ENCODE data around the gene AIFM2. TPM values are rescaled to one million over a fixed set of nuclear protein-coding genes. Genes with fewer than 3 reads are reported as not detected.
A peak's percentile ranks its signal among the peaks of the same experiment; 100 is the strongest.

Gene AIFM2
- total and polyA plus RNA-seq, 7 experiments from 2014 or later, result 0.91 to 5.5 (median 3.2) TPM

DNA sequence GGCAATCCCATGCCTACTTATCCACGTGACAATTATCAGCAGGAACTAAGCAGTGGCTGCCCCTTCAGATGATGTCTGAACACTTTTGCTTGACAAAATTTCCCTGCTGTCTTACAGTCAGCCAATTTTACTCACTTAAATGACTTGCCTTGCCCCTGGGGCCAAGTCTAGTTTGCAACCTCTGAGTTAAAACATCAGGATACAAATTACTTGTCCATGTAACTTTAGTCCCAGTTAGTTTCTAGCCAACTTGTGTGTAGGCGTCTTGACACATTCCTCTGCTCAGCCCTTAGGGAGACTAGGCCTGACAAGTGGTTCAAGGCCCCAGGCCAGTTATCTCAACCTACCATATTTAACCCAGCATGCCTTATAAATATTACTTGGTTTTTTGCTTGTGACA lies 25.5 kb upstream of the AIFM2 start:
- H3K27me3 Mint-ChIP-seq, result no peaks in the 10 kb centered on the region
- H3K4me1 ChIP-seq (ENCODE audit: control insufficient read depth in 2 of 2, insufficient read depth in 2 of 2, low read length in 2 of 2), result peaks cover 16 to 17% of the 10 kb centered on the region in 2 donors
- ATAC-seq (no peak), DNase-seq (no peak)
- peaks cover 28 to 56% (median 46%) of the 10 kb centered on the region in 7 donors for H3K4me1 Mint-ChIP-seq
- ChIA-PET CTCF (interaction anchor here (0.6 to 3.1 kb wide), 2 partner anchors 10 to 12 kb away, joined by 3 to 9 read pairs; partner anchors contain the start of gene TYSND1), POLR2A (interaction anchor here (2.2 to 4.2 kb wide), 2 partner anchors 10 to 11 kb away, joined by 14 to 19 read pairs; partner anchors contain the start of gene TYSND1)
- H3K27ac Mint-ChIP-seq, result peak overlapping the region in 1 of 9 donors; percentile 12
- no peaks in the 10 kb centered on the region for H3K9me3 ChIP-seq (ENCODE audit: control insufficient read depth in 2 of 3, low read length in 3 of 3)
- H3K4me3 Mint-ChIP-seq, result no peak overlapping the region
- no peak overlapping the region for H3K27ac ChIP-seq (ENCODE audit: low read depth, low read length)
- H3K36me3 ChIP-seq (ENCODE audit: control insufficient read depth in 2 of 3, insufficient read depth in 3 of 3, low read length in 3 of 3), result peaks cover 33 to 75% (median 45%) of the 10 kb centered on the region in 3 experiments
- peaks cover 10 to 55% (median 33%) of the 10 kb centered on the region in 5 donors for H3K36me3 Mint-ChIP-seq
- H3K9me3 Mint-ChIP-seq, result no peaks in the 10 kb centered on the region
- H3K4me3 ChIP-seq (ENCODE audit: low read length), result no peak overlapping the region
- intact Hi-C loops (cut with micrococcal nuclease), result no loop called here
- H3K27me3 ChIP-seq (ENCODE audit: control insufficient read depth in 2 of 2, insufficient read depth in 2 of 2, low read length in 2 of 2), result no peaks in the 10 kb centered on the region

DNA sequence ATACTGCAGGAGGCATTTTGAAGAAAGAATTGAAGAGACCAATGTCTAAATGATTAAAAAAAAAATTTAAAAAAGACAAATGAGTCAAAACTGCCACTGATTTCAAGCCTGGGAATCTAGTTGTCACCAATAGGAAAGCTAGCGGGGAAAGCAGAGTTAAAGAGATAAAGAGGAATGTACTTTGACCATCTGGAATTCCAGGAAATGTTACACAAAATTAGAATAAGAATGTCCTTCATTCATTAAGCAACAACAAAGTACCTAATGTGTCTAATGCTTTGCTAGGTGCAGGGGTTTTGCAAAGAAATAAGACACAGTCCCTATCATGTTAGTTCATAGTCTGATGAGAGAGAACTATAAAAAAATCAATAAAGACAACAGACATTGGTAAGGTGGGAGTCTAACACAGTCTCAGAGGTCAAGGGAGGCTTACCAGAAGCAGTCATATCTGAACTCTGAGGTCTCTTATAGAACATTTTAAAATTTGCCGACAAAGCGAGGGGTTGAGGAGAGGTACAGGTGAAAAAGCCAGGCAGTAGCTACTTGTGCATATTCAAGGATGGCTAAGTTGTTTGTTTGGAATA lies 22.7 kb upstream of the AIFM2 start:
- Histone ChIP-seq H3K36me3 (ENCODE audit: control insufficient read depth in 2 of 3, insufficient read depth in 3 of 3, low read length in 3 of 3) (peaks cover 35 to 88% (median 53%) of the 10 kb centered on the region in 3 experiments), H3K4me3 (ENCODE audit: low read length) (no peak overlapping the region), H3K4me1 (ENCODE audit: control insufficient read depth in 2 of 2, insufficient read depth in 2 of 2, low read length in 2 of 2) (no peaks in the 10 kb centered on the region), H3K27me3 (ENCODE audit: control insufficient read depth in 2 of 2, insufficient read depth in 2 of 2, low read length in 2 of 2) (no peaks in the 10 kb centered on the region), H3K27ac (ENCODE audit: low read depth, low read length) (no peak overlapping the region), H3K9me3 (ENCODE audit: control insufficient read depth in 2 of 3, low read length in 3 of 3) (no peaks in the 10 kb centered on the region)
- Mint-ChIP-seq H3K27me3 (no peaks in the 10 kb centered on the region), H3K36me3 (peaks cover 14 to 66% (median 42%) of the 10 kb centered on the region in 5 donors), H3K4me1 (peaks cover 7 to 40% (median 23%) of the 10 kb centered on the region in 7 donors), H3K9me3 (no peaks in the 10 kb centered on the region), H3K4me3 (no peak overlapping the region), H3K27ac (peak overlapping the region in 6 of 9 donors; percentile 9 to 73 (median 47))
- no peak for ATAC-seq
- intact Hi-C loops (cut with micrococcal nuclease), result no loop called here
- ChIA-PET CTCF (interaction anchor here (0.6 kb wide), 1 partner anchor 9 kb away, joined by 3 read pairs; the partner anchor contains the start of gene TYSND1), POLR2A (interaction anchor here (0.5 to 4.2 kb wide), 3 partner anchors 9 to 19 kb away, joined by 3 to 19 read pairs (median 3); partner anchors contain the start of gene TYSND1)
- DNase-seq, result no peak

- CTCF ChIA-PET, result no interaction called here
- Mint-ChIP-seq H3K4me3 (no peak overlapping the region), H3K27me3 (no peaks in the 10 kb centered on the region), H3K9me3 (no peaks in the 10 kb centered on the region), H3K27ac (peak overlapping the region in 5 of 9 donors; percentile 15 to 56 (median 41)), H3K36me3 (peaks cover 4 to 37% (median 18%) of the 10 kb centered on the region in 5 donors), H3K4me1 (peaks cover 11 to 40% (median 27%) of the 10 kb centered on the region in 7 donors)
- ATAC-seq (no peak), DNase-seq (no peak)
- H3K27ac ChIP-seq (ENCODE audit: low read depth, low read length), result no peak overlapping the region
- peaks cover 11 to 22% of the 10 kb centered on the region in 2 donors for H3K4me1 ChIP-seq (ENCODE audit: control insufficient read depth in 2 of 2, insufficient read depth in 2 of 2, low read length in 2 of 2)
- H3K27me3 ChIP-seq (ENCODE audit: control insufficient read depth in 2 of 2, insufficient read depth in 2 of 2, low read length in 2 of 2), result no peaks in the 10 kb centered on the region
- POLR2A ChIA-PET, result interaction anchor here (7.7 kb wide), 1 partner anchor 21 kb away, joined by 139 read pairs; the partner anchor contains the start of gene SAR1A
- intact Hi-C loops (cut with micrococcal nuclease), result loop anchor here (5.0 kb wide), 3 partner anchors 54 to 831 kb away; partner anchors contain the start of gene LRRC20 (in 1 of the 2)
- no peaks in the 10 kb centered on the region for H3K9me3 ChIP-seq (ENCODE audit: control insufficient read depth in 2 of 3, low read length in 3 of 3)
- H3K4me3 ChIP-seq (ENCODE audit: low read length), result no peak overlapping the region
- H3K36me3 ChIP-seq (ENCODE audit: control insufficient read depth in 2 of 3, insufficient read depth in 3 of 3, low read length in 3 of 3), result peaks cover 9 to 39% (median 24%) of the 10 kb centered on the region in 3 experiments
These were observed 15.9 kb upstream of the AIFM2 start for GRCh38 chr10:70148516-70148915.

DNA sequence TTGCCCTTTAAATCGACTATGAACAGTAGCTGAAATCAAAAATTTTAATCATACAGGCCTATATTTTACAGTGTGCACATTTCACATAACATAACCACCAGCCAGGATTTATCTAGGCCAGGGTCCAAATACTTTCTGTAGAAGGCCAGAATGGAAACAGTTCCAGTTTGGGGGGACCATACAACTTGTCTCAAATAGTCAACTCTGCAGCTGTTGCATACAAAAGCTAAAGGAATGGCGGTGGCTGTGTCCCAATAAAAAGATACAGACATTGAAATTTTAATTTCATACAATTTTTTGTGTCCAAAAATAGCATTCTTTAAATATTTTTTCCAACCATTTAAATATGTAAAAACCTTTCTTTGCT lies 14.6 kb upstream of the AIFM2 start:
- H3K27ac ChIP-seq (ENCODE audit: low read depth, low read length), result peak overlapping the region; percentile 80
- ATAC-seq, result no peak
- H3K4me1 ChIP-seq (ENCODE audit: control insufficient read depth in 2 of 2, insufficient read depth in 2 of 2, low read length in 2 of 2), result peaks cover 13 to 22% of the 10 kb centered on the region in 2 donors
- intact Hi-C loops (cut with micrococcal nuclease), result loop anchor here (2.0 to 5.0 kb wide), 4 partner anchors 55 to 830 kb away; partner anchors contain the start of gene LRRC20 (in 1 of the 2)
- H3K27me3 Mint-ChIP-seq, result no peaks in the 10 kb centered on the region
- H3K36me3 ChIP-seq (ENCODE audit: control insufficient read depth in 2 of 3, insufficient read depth in 3 of 3, low read length in 3 of 3), result peaks cover under 1 to 27% (median 11%) of the 10 kb centered on the region in 3 experiments
- no peaks in the 10 kb centered on the region for H3K9me3 ChIP-seq (ENCODE audit: control insufficient read depth in 2 of 3, low read length in 3 of 3)
- ChIA-PET POLR2A (interaction anchor here (1.3 to 7.7 kb wide), 9 partner anchors 10 to 257 kb away, joined by 3 to 139 read pairs (median 8); partner anchors contain the start of gene SAR1A), CTCF (interaction anchor here (0.8 to 3.8 kb wide), 15 partner anchors 9 to 217 kb away, joined by 3 to 49 read pairs (median 4); partner anchors contain the start of gene SAR1A)
- peak overlapping the region; percentile 84 to 95 (median 92) for H3K4me3 Mint-ChIP-seq
- H3K27ac Mint-ChIP-seq, result peak overlapping the region; percentile 87 to 98 (median 93)
- H3K36me3 Mint-ChIP-seq, result peaks cover 4 to 25% (median 9%) of the 10 kb centered on the region in 5 donors
- H3K9me3 Mint-ChIP-seq, result no peaks in the 10 kb centered on the region
- H3K27me3 ChIP-seq (ENCODE audit: control insufficient read depth in 2 of 2, insufficient read depth in 2 of 2, low read length in 2 of 2), result no peaks in the 10 kb centered on the region
- H3K4me1 Mint-ChIP-seq, result peaks cover 15 to 43% (median 33%) of the 10 kb centered on the region in 7 donors
- no peak for DNase-seq
- peak overlapping the region; percentile 79 for H3K4me3 ChIP-seq (ENCODE audit: low read length)

- peak within 1 kb of the TSS; percentile 89 to 96 (median 93) for H3K4me3 Mint-ChIP-seq
- CTCF ChIA-PET, result interaction anchor here (0.6 to 3.8 kb wide), 37 partner anchors 8 to 1175 kb away, joined by 3 to 49 read pairs (median 4); partner anchors contain the start of genes AIFM2 and SAR1A
- Histone ChIP-seq H3K36me3 (ENCODE audit: control insufficient read depth in 2 of 3, insufficient read depth in 3 of 3, low read length in 3 of 3) (peaks cover 0 to 21% (median 5%) of the 10 kb centered on the region in 3 experiments), H3K9me3 (ENCODE audit: control insufficient read depth in 2 of 3, low read length in 3 of 3) (no peaks in the 10 kb centered on the region), H3K4me1 (ENCODE audit: control insufficient read depth in 2 of 2, insufficient read depth in 2 of 2, low read length in 2 of 2) (peaks cover 13 to 22% of the 10 kb centered on the region in 2 donors), H3K4me3 (ENCODE audit: low read length) (peak within 1 kb of the TSS; percentile 79), H3K27me3 (ENCODE audit: control insufficient read depth in 2 of 2, insufficient read depth in 2 of 2, low read length in 2 of 2) (no peaks in the 10 kb centered on the region), H3K27ac (ENCODE audit: low read depth, low read length) (peak within 1 kb of the TSS; percentile 80)
- H3K27ac Mint-ChIP-seq, result peak within 1 kb of the TSS; percentile 87 to 98 (median 95)
- H3K36me3 Mint-ChIP-seq, result peaks cover 4 to 19% (median 6%) of the 10 kb centered on the region in 5 donors
- H3K9me3 Mint-ChIP-seq, result no peaks in the 10 kb centered on the region
- intact Hi-C loops (cut with micrococcal nuclease), result loop anchor here (1.0 to 5.0 kb wide), 16 partner anchors 14 to 829 kb away; partner anchors contain the start of genes AIFM2 (in 2 of the 2), EIF4EBP2 (in 2 of the 2), LRRC20 (in 2 of the 2) and PPA1 (in 2 of the 2)
- H3K27me3 Mint-ChIP-seq, result no peaks in the 10 kb centered on the region
- peaks cover 15 to 45% (median 36%) of the 10 kb centered on the region in 7 donors for H3K4me1 Mint-ChIP-seq
- DNase-seq (peak; percentile 79 to 95 (median 92)), ATAC-seq (peak; percentile 92)
- POLR2A ChIA-PET, result interaction anchor here (0.6 to 7.7 kb wide), 22 partner anchors 11 to 681 kb away, joined by 3 to 139 read pairs (median 4); partner anchors contain the start of genes EIF4EBP2, PRF1 and SAR1A
These were observed 14.0 kb upstream of the AIFM2 start, which contains the start of gene TYSND1 for GRCh38 chr10:70146489-70147258. Gene TYSND1 (minus strand): TSS chr10:70146700. CDS start chr10:70146586, 114 bp downstream.

All from naive thymus-derived CD4-positive, alpha-beta T cell (primary cell).